PC-9 (cell line): ENCODE data around the gene AGPAT3.

Source experiments
- EZH2 ChIP-seq: fragments of 200-600 bp; sonication (generic); IDR thresholded peaks from 2 replicates; pipeline ENCODE4 v1.8.0; 2017; ENCODE audit warnings: antibody characterized with exemption, low read depth
- TF ChIP-seq, protein P1 (sequence below): fragments of 200-600 bp; sonication (generic); conservative IDR thresholded peaks from 2 replicates; pipeline ENCODE4 v1.6.1; 2017; ENCODE audit warnings: mixed run types, antibody characterized with exemption, mild to moderate bottlenecking, moderate library complexity

DNA sequence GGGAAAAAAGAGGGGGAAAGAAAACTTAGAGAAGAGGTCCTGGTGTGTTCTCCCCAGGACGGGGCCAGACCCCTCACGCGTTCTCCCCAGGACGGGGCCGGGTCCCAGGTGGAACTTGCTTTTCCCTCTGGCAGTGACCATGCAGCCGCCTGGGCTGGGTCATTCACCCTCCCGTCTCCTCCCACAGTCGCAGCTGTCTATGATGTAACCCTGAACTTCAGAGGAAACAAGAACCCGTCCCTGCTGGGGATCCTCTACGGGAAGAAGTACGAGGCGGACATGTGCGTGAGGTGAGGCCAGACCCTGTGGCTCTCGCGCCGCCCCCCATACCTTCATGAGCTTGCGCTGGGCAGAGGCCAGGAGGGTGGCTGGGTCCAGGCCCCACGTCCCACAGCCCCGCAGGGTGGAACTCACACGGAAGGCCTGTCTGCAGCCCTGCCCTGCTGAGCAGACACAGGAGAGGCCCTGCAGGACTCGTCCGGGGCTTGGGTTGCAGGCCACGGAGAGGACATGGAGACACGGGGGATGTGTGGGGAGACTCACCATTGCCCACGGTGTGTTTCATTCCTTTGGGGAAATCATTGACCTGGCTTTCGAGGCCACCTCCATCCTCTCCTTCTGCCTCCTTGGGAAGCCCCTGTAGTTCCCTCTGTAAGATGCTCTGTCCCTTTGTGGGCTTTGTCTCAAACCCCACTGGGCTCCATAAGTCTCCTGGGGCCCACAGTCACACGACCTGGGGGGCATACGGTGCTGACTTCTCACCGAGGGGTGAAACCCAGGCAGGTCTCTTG is 106.4 kb downstream of the AGPAT3 start:
- TF ChIP-seq, protein P1, sequence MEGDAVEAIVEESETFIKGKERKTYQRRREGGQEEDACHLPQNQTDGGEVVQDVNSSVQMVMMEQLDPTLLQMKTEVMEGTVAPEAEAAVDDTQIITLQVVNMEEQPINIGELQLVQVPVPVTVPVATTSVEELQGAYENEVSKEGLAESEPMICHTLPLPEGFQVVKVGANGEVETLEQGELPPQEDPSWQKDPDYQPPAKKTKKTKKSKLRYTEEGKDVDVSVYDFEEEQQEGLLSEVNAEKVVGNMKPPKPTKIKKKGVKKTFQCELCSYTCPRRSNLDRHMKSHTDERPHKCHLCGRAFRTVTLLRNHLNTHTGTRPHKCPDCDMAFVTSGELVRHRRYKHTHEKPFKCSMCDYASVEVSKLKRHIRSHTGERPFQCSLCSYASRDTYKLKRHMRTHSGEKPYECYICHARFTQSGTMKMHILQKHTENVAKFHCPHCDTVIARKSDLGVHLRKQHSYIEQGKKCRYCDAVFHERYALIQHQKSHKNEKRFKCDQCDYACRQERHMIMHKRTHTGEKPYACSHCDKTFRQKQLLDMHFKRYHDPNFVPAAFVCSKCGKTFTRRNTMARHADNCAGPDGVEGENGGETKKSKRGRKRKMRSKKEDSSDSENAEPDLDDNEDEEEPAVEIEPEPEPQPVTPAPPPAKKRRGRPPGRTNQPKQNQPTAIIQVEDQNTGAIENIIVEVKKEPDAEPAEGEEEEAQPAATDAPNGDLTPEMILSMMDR = no peak
- TF ChIP-seq EZH2 = no peak
